HG03378 (cell line): ENCODE data around the gene FOXL2NB.
"Not testable (repeated sequence)": the region's sequence is repeated elsewhere in the genome, so short reads cannot be mapped to it uniquely, and the experiment has no call there.

Experiments
- ATAC-seq: cut with Tn5 transposase; IDR thresholded peaks from one replicate; pipeline ENCODE4 v1.9.1; 2021; ENCODE audit warnings: mild to moderate bottlenecking, moderate library complexity; ENCODE audit not compliant: unreplicated experiment

FOXL2NB gene

DNA sequence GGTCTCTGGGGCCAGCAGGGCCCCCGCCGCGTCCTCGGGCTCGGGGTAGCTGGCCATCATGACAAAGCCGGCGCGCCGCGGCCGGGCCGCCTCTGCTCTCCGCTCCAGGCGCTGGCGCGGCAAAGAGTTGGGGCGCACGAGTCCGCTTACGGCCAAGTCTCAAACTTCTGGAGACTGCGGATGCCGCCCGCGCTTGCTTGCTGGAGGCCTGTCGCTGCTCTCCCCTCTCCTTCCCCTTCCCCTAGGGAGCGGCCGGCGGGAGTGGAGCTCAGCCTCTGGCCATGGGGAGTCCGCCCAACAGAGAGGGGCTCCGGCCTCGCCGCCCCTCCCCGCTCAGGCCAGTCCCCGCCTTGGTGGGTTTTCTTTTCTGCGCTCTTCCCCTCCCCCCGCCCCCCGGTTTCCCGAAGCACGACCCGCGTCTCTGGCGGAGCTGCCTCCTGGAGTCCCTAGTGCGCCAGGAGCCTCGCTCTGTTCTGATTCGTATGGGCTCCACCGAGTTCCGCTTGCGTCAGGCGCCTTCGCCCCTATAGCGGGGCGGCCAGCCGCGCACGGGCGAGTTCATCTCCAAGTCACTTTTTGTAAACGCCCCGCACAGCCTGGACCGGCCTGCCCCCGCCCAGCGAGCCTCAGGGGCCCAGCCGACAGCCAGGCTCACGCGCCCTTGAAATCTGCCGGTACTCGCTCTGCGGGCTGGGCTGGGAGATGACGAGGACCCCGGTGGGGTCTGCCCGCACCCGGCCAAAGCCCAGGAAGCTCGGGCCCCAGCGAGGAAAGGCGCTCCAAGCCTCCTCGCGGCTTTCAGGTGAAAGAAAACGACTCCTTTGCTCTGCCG lies at the start of gene FOXL2NB, which contains the start of gene FOXL2:
TSS of gene FOXL2NB (plus strand) at position 555 of the 832 bp plus-strand sequence. CDS start at position 703, 148 bp downstream.
TSS of gene FOXL2 (minus strand) at position 475 of the 832 bp plus-strand sequence. CDS start at position 60, 415 bp downstream.
- no peak for ATAC-seq

GRCh38 chr3:138898301-138898700 lies 48.7 kb upstream of the FOXL2NB start:
- no peak for ATAC-seq

DNA sequence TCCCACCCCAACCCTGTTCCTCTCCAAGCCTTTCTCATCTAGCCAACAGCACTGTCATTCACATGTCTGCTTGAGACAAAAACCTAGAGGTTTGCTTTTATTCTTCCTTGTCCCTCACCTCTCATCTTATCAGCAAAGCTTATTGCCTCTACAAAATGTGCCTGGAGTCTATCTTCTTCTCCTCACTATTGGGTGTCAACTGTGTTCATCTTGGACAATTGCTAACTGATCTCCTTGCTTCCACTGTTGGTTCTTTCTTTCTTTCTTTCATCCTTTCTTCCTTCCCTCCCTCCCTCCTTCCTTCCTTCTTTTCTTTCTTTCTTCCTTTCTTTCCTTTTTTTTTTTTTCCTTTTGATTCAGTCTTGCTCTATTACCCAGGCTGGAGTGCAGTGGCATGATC lies 48.3 kb upstream of the FOXL2NB start:
- ATAC-seq = no peak

GRCh38 chr3:138899351-138899991 lies 47.5 kb upstream of the FOXL2NB start:
- ATAC-seq = no peak

DNA sequence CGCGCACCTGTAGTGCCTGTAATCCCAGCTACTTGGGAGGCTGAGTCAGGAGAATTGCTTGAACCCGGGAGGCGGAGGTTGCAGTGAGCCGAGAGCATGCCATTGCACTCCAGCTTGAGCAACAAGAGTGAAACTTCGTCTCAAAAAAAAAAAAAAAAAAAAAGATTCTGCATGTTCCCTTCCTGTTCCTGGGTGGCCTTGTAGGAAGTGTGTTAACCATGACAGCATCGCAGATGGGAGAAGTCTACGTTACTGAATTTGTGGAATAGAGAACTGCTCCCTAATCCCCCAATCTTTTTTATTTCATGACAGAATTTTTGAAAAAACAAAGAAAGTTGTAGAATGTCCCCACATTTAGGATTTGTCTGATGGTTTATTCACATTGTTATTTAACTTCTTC lies 45.5 kb upstream of the FOXL2NB start:
- ATAC-seq = no peak

DNA sequence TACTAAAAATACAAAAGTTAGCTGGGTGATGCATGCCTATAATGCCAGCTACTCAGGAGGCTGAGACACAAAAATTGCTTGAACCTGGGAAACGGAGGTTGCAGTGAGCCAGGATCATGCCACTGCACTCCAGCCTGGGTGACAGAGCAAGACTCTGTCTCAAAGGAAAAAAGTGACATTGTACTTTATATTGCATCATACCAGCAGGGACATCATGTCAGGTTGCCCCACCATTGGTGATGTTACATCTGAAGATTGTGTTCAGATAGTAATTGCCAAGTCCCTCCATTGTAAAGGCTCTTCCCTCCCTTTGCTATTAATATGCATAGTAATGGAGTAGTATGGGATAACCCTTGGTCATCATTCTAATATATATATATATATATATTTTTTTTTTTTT lies 44.8 kb upstream of the FOXL2NB start:
- no peak for ATAC-seq

DNA sequence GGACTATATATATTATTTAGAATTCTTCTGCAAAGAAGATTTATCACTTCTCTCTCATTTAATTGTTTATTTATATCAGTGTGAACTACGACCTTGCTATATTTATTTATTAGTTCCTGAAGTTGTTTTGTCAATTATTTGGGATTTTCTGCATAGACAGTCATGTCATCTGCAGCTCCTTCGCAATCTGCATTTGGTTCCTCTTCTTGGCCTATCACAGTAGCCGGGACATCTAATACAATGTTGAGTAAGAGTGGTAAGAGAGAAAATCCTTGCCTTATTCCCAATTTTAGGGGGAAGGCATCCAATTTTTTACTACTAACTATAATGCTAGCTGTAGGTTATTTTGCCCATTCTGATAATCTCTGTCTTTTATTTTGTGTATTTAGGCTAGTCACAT lies 39.5 kb upstream of the FOXL2NB start:
- no peak for ATAC-seq

- no peak for ATAC-seq
These were observed 38.2 kb upstream of the FOXL2NB start for GRCh38 chr3:138908846-138909245.

DNA sequence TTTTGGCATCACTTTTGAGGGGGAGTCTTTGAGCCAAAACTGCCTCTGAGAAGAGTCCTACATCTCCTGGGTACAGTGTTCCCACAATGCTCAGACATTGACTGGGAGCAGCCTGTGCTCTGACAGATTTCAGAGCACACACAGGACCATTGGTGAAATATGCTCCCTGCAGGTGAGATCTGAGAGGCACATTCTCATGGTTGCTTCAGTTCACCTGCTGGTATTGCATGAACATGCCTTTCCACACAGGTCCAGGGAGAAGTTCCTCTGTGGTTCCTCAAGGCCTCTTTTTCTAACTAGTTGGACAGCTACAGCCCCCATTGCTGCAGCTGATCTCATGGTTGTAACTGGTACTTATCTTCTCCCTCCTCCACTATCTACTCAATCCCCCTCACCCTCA lies 37.1 kb upstream of the FOXL2NB start:
- no peak for ATAC-seq

DNA sequence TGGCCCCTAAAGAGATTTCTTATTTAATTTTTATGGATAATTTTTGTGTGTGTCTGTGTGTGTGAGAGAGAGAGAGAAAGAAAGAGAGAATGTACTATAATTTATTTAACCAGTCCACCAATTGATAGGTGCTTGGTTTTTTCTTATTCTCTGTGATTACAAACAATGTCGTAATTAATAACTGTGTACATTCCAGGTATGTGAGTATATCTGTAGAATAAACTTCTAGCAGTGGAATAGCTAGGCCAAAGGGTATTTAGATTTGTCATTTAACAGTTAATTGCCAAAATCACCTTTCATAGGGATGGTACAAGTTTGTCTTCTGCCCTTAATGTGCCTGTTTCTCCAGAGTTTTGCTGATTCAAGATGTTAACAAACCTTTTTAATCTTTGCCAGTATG lies 35.4 kb upstream of the FOXL2NB start:
- no peak for ATAC-seq

GRCh38 chr3:138912237-138912636 lies 34.8 kb upstream of the FOXL2NB start:
- ATAC-seq = no peak

DNA sequence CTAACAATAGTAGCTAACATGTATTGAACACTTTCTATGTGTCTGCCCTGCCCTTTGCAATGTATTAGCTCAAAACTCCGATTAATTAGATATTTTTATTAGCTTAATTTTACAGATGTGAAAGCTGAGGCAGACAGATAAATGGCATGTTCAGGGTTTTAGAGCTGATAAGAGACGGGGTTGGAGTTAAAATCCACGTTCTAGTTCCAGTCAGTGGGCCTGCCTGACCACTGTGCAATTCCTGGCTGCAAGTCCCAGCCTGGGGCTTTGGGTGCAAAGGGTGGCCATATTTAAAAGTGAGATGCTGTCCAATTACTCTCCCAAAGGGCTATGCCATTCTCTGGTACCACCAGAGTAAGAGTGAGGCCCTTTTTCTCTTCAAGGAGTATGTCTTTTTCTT lies 33.3 kb upstream of the FOXL2NB start:
- no peak for ATAC-seq

DNA sequence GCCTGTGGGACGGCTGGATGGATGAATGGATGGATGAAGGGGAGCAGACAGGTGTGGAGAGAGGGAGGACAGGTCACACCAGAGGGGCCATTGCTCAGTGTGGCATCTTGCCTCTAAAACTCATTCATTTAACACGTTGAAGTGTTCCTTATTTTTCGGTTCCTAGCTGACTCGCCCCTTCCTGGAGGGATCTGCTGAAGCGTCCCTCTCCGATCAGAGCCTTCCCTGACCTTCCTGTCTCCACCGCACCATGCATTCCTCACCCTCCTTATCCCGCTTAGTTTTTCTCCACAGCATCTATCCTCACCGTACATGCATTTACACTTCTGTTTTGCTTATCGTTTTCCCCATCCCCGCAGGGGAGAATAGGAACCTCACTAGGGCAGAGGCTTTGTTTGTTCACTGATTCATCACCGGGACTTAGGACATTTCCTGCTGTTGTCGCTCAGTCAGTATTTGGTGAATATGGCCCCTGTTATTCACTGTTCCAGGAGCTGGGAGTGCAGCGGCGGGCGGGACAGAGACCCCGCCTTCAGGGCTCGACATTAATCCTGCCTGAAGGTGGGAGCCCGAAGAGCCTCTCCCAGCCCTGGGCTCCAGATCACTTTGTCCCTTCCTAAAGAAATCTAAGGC lies 32.0 kb upstream of the FOXL2NB start:
- ATAC-seq = peak; percentile 31

GRCh38 chr3:138915503-138916498 lies 31.2 kb upstream of the FOXL2NB start:
- peak; percentile 63 for ATAC-seq

- ATAC-seq = no peak
These were observed 30.2 kb upstream of the FOXL2NB start for GRCh38 chr3:138916824-138917223.

DNA sequence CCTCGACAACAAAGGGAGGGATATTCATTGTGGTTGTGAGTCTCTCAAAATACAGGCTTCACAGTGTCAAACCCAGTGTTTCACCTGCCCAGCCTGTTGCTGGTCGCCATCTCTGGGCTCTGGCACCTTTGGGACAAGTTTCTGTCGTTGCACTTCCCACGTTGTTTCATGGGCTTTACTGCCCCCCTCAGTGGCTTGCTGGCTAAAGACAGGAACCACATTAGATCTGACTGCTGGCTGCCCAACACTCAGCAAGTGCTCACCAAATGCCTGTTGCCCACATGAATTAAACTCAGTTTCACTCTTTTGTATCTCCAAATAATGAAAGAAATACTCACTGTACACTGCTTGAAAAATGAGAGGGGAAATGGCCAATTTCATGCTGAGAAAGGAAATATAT lies 27.7 kb upstream of the FOXL2NB start:
- ATAC-seq = no peak

DNA sequence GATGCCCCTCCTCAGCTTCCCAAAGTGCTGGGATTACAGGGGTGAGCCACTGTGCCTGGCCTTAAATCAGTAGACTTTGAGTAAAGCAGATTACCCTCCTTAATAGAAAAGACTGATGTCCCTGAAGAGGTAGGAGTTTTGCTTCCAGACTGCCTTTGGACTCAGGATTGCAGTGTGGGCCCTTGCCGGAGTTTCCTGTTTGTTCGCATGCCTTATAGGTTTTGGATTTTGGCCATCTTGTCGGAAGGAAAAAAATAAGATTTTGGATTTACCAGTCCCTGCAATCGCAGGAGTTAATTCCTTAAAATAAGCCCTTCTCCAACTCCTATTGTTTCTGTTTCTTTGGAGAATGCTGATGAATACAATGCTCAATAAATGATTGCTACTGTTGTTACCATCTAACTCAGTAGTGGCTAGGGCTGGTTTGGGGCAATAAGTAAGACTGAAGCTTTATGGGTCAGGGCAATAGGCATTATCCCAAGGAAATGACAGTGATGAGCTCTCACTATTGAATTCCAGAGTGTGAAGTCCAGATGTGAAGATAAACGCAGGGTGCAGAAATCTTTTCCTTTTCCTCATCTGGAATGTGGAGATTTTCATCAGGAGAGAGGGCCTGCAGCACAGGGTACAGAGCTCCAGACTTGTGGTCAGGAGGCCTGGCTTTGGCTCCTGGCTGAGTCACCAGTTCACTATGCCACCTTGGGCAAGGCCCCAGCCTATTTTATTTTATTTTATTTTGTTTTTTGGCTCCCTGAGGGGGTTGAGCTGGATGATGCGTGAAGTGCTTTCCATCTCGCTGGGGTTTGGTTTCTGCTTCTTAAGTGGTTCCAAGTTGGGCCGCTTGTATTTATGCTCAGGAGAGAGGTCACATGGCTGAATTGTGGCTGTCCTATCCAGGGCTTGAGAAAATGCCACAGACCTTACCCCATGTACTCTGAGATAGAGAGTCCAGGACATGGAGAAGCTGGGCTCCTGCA lies 25.4 kb upstream of the FOXL2NB start:
- ATAC-seq = no peak

GRCh38 chr3:138922400-138922799 lies 24.6 kb upstream of the FOXL2NB start:
- not testable (repeated sequence) for ATAC-seq

DNA sequence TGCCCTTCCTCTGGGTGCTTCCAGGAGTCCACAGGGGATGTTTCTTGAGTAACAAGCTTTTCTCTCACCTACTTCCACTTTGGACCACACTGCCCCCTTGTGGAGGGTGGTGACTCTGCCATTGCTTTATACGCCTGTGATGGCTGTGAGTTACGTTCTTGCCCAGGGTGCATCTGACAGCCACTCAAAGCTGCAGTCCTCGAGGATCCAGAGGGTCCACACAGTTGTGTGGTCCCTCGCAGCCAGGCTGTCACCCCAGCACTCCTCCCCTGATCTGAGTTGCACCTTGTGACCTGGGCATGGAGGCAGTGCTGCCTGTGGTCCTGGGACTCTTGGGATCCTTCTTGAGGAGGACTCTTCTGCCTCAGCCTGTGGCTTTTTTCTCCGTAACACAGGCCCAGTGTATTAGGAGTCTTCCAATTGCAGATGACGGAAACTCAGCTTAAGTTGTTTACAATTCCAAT lies 23.5 kb upstream of the FOXL2NB start:
- peak; percentile 80 for ATAC-seq
